ENCODE data around the gene PRDX3.

PRDX3 gene

DNA sequence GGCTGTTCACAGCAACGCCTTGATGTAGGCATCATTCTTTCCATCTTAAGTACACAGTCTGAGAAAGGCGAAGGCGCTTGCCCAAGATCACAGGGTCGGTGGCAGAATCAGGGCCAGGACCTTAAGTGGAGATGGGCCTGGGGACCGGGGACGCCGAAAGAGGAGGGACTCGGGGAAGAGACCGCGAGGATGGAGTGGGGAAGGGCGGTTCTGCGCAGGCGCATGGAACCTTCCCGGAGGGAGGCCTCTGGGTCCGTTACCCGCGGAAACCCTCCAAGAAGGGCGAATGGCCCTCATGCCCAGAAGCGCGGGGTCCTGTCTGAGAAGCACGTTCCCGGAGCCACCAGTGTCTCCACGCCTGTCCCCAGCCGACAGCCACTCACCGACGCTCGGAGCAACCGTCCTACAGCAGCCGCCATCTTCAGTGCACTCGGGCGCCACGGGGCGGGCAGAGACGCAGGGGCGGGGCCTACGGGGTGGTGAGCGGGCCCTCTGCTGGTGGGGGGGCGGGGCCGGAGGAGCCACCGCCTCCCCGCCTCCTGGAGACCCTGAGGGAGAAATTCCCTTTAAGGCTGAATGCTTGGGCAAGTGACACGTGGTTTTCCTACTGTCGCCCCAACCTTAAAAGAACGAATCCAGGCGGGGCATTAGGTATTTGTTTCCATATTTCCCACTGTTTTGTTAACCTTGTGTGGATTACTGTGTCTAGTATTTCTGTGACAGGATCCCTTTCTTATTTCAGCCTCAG is at the start of gene PRDX3:
Gene PRDX3, minus strand, starts transcription at position 441 of the 748 bp plus-strand sequence. Its CDS starts 22 bp downstream, at position 419.
- DNase-seq (ENCODE audit: low read depth) = peak; percentile 59
- H3K4me3 ChIP-seq (ENCODE audit: low read depth, low read length) = peak within 1 kb of the TSS; percentile 76

DNA sequence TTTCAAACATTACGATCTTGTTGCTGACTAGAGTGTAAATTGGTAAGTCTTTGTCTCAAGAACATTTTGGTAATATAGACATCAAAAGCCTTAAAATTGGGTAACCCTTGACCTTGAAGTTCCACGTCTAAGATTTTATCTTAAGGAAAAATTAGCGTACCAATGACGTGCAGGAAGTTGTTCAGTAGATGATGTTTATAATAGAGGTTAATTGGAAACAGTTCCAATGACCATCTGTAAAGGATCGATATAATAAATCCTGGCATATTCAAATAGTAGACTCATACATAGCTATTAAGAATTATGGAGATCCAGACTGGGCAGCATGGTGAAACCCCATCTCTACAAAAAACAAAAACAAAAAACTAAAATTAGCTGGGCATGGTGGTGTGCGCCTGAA is 49.2 kb upstream of the PRDX3 start:
- no peak for DNase-seq (ENCODE audit: low read depth)
- no peak overlapping the region for H3K4me3 ChIP-seq (ENCODE audit: low read depth, low read length)

DNA sequence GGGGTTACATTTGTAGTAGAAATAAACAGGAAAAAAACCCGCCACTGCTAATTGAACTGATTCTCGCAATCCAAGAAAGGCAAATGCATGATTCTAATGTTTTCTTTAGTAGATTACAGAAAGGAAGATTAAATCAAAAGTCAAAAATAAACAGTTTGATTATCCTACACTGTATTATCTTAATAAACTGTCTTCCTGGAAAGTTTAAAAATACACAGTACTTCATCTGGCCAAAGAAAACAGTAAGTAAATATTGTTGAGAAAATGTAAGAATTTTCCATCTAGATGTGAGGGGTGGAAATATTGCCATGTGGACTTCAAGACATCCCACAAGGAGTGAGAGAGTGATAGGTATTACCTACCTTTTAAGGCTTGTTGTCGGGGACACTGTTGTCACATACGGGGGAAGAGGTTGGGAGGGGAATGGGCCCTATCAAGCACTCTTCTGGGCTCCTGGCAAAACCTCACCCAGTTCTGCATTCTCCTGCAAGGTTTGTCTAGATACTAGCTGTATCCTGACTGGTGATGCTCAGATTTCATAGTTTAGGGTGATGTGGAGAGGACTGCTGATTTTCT is 46.6 kb upstream of the PRDX3 start:
- H3K4me3 ChIP-seq (ENCODE audit: low read depth, low read length) = no peak overlapping the region
- no peak for DNase-seq (ENCODE audit: low read depth)

DNA sequence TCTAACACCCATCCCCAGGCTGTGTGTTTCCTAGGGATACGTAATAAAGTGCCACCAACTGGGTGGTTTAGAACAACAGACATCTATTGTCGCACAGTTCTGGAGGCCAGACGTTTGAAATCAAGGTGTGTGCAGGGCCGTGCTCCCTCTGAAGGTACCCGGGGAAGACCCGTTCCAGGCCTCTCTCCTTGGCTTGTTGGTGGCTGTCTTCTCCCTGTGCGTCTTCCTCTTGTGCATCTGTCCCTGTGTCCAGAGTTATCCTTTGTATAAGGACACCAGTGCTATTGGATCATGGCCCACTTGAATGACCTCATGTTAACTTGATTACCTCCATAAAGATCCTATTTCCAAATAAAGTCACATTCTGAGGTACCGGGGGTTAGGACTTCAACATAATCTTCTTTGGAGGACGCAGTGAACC is 44.4 kb upstream of the PRDX3 start:
- DNase-seq (ENCODE audit: low read depth) = no peak
- H3K4me3 ChIP-seq (ENCODE audit: low read depth, low read length) = no peak overlapping the region

DNA sequence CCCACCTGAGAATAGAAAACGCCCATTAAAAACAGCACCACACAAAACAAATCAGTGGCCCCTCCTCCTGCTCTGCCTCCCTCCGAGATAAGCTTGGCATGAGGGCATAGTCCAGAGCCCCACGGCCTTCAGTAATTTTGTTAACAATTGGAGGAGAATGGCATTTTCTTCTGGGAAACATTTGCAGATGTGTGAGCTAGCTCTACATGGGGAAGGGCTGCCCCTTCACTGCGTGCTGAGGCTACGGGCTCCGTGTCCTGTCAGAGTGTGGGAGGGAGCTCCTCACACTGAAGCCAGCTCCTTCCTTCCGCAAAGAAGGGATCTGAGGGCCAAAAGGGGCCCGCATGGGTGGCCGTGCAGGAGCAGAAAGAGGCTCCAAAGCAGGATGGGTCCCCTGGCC is 43.9 kb upstream of the PRDX3 start:
- H3K4me3 ChIP-seq (ENCODE audit: low read depth, low read length) = no peak overlapping the region
- DNase-seq (ENCODE audit: low read depth) = no peak

DNA sequence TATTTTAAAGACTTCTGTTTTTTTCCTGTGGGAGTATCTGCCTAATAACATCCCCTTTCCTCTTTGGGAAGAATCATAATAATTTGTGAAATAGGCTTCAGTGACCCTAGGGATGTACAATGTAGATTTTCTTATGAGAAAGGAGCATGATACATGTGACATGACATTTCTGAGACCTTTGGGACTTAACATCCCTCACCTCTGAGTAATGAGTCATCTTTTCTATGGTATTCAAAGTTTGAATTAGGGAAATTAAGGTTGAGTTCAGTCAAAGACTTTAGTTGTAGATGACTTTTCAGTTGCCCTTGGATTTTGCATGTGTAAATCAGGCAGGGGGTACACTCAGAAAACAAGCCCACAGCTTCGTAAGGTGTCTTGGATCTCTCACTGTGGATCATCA is 43.1 kb upstream of the PRDX3 start:
- no peak overlapping the region for H3K4me3 ChIP-seq (ENCODE audit: low read depth, low read length)
- no peak for DNase-seq (ENCODE audit: low read depth)

DNA sequence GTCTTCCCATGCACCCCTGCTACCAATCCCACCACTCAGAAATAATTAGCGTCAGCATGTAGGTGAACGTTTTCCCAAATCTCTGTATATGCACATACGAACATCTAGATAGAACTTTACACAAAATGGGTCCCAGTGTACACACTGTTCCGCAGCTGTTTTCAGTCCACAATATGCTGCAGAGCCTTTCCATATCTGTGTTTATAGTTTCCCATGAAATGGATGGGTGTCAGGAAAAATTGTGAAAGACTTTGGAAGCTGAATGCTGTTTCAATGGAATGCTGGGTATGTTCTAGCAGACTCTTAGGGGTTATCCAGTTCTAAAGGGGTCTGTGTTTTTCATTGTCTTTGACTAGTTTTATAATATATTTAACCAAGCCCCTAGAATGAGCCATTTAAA is 42.6 kb upstream of the PRDX3 start:
- H3K4me3 ChIP-seq (ENCODE audit: low read depth, low read length) = no peak overlapping the region
- no peak for DNase-seq (ENCODE audit: low read depth)

DNA sequence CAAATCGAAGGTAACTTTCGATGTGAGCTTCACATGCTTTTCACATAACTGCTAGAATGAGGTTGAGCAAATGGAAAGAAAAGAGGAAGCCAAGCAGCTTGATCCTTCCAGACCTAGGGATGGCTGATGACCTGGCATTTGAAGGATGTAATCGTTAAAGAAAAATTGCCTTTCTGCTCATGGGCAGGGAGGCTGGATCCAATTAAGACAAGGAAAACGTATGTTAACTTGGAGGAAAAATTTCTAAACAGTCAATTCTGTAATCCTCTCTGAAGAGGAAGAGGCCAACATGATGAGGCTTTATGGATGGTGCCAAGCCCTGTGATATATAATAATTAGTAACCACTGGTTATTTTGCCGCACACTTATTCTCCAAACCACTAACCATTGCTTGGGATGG is 41.3 kb upstream of the PRDX3 start:
- no peak for DNase-seq (ENCODE audit: low read depth)
- H3K4me3 ChIP-seq (ENCODE audit: low read depth, low read length) = no peak overlapping the region

DNA sequence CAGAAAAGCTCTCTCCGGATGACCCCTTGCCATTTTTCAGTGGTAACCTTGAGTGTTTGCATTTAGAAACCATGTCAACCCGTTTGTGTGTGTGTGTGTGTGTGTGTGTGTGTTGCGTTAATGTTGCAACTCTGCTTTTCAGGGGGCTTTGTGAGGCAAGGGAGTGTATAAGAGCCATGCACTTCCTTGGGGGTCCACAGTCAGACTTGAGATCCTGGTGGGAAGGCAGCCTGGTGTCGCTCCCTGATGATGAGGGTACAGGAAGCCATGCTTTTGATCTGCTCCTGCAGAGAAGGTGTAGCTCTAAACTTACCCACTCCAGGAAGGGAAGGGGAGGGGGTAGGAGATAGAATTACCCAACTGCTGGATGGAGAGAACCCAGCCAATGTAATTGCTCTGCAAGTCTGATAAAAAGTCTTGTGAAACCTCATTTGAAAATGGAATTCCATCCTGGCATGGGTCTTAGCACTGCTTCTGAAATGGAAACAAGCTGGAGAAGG is 39.4 kb upstream of the PRDX3 start:
- no peak overlapping the region for H3K4me3 ChIP-seq (ENCODE audit: low read depth, low read length)
- DNase-seq (ENCODE audit: low read depth) = no peak

DNA sequence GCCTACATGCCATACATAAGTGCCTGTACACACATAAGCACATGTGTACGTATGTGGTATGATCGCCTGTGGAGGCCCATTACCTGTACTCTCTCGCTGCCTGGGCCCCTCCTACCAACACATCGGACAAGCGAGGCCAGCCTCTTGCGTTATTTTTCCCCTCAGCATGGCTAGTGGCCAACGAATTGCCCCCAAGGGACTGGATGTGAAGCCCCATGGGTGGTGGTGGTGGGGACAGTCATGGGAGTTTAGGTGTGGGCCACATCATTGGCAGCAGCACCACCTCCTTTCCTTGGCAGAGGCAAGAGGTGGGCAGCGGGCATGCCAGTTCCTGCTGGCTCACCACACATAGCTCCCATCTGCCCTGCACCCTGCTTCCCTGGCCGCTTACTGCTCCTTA is 38.8 kb upstream of the PRDX3 start:
- DNase-seq (ENCODE audit: low read depth) = no peak
- no peak overlapping the region for H3K4me3 ChIP-seq (ENCODE audit: low read depth, low read length)

DNA sequence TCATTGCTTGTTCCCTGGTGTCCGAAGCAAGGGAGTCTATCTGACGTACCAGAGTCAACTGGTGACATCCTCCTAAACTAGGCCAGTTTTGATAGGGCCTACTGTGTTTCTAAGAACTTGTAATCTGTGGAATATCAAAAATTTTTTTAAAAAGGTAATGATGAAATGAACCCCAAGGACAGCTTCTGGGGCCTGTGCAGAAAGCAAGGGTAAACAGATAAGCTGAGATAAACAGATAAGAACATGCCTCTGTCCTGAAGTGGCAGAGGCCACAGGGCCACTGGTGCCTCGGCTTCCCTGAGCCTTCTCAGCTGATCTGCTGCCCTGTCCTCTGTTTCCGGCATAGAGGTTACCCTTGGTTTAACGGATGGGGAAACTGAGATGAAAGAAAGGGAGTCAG is 37.5 kb upstream of the PRDX3 start:
- no peak overlapping the region for H3K4me3 ChIP-seq (ENCODE audit: low read depth, low read length)
- no peak for DNase-seq (ENCODE audit: low read depth)

DNA sequence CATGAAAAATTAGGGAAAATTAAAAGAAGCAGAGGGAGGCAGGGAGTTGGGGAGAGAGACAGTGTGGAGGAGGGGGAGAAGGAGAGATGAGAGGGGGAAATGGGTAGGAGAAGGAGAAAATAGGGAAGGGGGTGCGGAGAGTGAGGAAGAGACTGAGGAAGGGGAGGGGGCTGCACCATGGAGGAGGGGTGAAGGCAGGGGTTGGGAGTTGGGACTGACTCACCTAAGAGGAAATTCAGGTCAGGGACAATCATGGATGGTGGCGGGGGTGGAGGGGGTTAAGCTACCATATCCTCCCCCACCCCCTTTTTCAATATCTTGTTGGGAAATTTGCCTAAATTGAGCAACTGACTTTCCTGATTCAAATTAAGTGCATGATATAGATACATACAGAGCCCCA is 36.8 kb upstream of the PRDX3 start:
- no peak for DNase-seq (ENCODE audit: low read depth)
- H3K4me3 ChIP-seq (ENCODE audit: low read depth, low read length) = no peak overlapping the region

DNA sequence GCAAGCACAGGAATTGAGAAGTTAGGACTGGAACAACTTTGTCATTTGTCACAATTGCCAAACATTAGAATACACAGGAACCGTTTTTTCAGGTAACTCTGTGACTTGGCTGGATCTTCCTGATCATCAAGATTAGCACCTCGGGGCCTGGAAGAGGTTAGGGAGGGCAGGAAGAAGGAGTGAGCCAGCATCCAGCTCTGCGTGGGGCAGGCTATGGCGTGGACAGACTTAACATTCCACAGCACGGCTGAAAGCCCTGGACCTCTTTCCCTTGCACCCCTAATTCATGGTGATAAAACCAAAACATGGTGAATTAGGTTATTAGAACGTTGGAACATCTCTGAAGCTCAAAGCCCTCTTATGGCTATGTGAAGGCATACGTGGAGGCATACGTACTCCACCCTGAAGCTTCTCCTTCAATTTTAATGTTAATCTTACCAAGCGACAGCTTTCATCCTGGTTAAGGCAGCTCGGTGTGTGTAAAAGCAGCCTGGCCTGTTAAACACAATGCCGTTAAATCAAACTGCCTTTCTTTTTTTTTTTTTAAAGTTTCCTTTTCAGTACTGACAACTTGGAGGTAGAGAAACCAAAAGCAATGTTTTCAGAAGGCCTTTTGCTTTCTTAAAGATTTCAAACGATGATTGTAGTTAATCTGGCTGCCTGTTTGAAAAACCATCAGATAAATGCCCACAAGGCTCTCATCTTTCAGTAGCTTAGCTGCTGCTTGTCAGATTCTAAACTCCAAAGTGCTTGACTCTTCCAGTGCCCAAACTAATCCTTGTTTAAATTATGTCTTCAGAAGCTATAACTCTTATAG is 33.2 kb upstream of the PRDX3 start:
- H3K4me3 ChIP-seq (ENCODE audit: low read depth, low read length) = no peak overlapping the region
- no peak for DNase-seq (ENCODE audit: low read depth)

DNA sequence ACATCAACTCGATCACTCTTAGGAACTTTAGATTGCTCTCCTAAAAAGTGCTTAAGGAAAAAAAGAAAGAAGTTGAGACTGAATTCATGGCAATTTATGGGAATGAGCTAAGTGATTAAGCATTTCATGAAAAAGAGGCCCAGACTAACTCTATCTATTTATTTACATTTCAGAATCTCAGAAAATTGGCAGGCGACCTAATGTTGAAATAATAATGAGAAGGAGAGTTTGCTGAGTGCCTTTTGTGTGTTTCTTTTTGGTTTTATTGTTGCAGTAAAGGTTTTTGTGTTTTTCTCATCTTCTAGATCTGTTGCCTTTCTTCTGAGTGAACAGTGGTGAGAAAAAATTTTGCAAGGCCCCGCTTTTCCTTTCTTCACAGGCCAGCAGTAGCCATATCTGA is 32.6 kb upstream of the PRDX3 start:
- H3K4me3 ChIP-seq (ENCODE audit: low read depth, low read length) = no peak overlapping the region

DNA sequence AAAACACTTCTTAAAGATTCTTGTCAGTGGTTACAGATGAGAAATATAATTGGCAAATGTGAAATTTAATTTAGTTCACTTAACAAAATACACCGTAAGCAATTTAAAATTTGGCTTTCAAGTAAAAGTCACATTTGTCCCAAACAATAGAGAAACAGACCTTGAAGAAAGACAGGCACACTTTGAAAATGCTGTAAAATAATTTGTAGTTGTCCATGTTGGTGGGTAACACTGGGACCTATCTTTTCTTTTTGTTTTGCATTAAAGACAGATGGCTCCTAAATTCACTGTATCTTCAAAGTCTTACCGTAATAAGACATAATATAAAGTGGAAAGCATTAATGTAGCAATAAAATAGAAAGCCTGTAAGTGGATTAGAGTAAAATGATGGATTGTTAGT is 32.0 kb upstream of the PRDX3 start:
- no peak overlapping the region for H3K4me3 ChIP-seq (ENCODE audit: low read depth, low read length)
- no peak for DNase-seq (ENCODE audit: low read depth)

More for the DNA sequence above, 32.6 kb upstream of the PRDX3 start:
- DNase-seq (ENCODE audit: low read depth) = no peak

DNA sequence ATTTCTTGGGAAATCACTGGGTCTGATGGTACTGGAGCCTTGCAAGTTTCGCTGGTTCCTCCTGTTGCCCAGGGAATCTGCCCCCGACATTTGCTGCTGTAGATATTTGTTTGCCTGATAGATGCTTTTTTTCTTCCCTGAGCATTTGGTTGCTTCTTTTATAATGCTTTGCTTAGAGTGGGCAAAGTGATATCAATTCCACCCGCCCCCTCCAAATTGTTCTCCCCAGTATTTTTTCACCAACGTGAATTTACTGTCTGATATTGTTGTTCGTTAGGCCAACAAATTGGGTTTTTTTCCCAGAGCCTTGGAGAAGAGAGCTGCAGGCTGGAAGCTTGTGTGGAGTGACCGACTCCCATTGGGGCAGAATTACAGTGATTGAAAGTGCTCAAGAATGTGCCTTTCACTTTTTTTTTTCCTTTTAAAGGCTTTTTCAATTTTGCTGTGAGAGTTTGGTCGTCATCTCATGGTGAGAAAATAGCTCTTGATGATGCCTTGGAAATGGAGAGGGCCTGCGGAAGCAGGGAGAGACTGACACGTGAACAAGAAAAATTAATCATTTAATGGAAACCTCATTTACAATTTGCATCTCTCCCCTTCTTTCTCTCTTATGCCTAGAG is 31.2 kb upstream of the PRDX3 start:
- peak overlapping the region; percentile 74 for H3K4me3 ChIP-seq (ENCODE audit: low read depth, low read length)
- no peak for DNase-seq (ENCODE audit: low read depth)

DNA sequence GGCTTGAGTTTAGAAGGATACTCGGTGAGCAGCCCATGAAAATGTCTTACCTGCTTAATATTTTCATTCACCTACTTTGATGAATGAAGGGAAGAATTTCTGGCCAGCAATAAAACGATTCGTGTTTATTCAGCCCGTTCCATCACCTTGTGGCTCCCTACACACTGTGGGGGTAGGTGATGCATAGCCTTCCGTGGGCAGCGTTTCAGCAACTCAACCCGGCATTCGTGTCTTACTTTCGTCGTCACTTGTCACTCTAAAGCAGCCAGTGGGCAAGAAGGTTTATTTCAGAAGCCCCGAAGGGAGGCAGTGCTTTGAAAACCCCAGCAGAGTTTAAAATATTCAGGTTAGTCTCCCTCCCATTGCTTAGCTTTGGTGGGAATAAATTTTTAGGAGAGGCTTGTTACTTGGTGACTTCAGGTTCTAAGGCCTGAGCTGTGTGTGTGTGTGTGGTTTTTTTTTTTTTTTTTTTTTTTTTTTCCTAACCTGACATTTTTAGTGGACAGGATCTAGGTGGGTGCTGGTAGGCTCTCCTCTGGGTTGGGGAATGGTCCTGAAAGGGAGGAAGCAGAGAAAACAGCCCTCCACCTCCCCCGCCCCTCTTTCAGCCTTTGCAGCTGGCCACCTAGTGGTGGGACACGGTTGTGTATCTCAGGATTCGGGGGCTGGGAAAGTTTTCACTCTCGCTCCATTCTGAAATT is 30.6 kb upstream of the PRDX3 start:
- DNase-seq (ENCODE audit: low read depth) = no peak
- peak overlapping the region; percentile 74 for H3K4me3 ChIP-seq (ENCODE audit: low read depth, low read length)

DNA sequence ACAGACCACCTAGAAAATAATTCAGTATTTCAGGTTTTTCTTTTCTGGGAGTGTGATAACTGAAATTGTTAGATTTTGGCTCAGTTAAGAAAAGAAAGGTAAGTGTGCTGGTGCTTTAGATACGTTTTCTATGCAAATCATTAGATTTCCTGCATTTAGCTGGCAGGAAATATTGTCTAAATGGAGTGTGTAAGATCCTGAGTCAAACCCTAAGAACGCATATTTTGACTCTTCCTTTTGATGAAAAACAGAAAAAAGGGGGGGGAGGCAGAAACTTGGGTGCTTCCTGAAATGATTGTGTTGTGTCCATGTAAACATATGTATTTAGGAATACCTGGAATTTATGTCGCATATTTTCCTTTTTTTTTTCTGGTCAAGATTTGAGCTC is 29.9 kb upstream of the PRDX3 start:
- H3K4me3 ChIP-seq (ENCODE audit: low read depth, low read length) = peak overlapping the region; percentile 74
- DNase-seq (ENCODE audit: low read depth) = no peak

DNA sequence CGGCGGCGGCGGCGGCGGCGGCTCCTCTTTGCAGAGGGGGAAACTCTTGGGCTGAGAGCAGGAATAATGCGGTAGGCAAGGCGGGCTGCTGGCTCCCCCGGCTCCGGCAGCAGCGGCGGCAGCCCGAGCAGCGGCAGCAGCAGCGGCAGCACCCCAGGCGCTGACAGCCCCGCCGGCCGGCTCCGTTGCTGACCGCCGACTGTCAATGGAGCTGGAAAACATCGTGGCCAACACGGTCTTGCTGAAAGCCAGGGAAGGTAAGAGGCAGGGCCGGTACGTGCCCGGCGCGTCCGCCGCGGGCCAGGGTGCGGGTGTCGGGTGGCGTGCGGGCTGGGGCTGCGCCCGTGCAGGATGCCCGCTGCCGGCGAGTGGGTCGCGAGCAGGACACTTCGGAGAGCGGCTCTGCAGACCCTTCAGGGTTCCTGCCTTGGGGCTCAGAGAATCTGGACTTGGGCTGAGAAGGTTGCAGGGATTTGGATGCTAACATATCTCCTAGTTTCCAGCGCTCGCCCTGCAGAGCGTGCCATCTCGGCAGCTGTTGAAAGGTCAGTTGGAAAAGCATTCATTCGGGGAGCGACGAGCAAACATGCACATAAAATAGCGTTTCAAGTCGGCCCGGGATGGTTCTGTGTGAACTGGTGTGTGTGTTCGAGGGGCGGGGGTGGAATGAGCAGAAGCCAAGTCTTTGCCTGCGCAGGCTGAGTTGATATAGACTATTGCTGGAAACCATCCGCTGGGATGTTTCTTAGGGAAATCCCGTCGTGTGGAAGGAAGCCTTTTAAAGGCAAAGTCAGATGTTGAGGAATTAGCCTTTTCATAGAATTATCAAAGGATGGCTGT is 29.3 kb upstream of the PRDX3 start:
- peak overlapping the region; percentile 74 for H3K4me3 ChIP-seq (ENCODE audit: low read depth, low read length)
- DNase-seq (ENCODE audit: low read depth) = no peak

Data from skeletal muscle cell (primary cell).